ENCODE data around the gene IFT88. TPM values are rescaled to one million over a fixed set of nuclear protein-coding genes. Genes with fewer than 3 reads are reported as not detected.

The IFT88 gene
- polyA plus RNA-seq, 3 donors: 2.9 to 4.5 (median 4.1) TPM

DNA sequence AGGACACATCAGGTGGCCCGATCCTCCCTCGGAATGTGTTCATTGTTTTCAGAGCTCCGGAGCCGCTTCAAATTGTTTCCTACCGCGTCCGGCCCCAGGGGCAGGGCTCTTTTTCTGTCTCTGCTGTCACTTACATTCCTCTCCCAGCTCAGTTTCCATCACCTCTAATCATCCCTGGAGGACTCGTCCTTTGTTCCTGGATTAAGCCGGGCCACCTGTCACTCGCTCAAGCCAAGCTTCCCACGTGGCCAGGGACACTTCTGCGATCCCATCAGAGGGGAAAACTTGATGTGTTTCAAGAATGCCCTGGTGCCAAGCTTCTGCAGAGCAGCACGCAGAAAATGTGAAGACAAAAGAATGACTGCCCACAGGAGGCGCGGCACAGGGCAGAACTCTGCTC is 150.0 kb downstream of the IFT88 start:
- TF ChIP-seq, protein P1, sequence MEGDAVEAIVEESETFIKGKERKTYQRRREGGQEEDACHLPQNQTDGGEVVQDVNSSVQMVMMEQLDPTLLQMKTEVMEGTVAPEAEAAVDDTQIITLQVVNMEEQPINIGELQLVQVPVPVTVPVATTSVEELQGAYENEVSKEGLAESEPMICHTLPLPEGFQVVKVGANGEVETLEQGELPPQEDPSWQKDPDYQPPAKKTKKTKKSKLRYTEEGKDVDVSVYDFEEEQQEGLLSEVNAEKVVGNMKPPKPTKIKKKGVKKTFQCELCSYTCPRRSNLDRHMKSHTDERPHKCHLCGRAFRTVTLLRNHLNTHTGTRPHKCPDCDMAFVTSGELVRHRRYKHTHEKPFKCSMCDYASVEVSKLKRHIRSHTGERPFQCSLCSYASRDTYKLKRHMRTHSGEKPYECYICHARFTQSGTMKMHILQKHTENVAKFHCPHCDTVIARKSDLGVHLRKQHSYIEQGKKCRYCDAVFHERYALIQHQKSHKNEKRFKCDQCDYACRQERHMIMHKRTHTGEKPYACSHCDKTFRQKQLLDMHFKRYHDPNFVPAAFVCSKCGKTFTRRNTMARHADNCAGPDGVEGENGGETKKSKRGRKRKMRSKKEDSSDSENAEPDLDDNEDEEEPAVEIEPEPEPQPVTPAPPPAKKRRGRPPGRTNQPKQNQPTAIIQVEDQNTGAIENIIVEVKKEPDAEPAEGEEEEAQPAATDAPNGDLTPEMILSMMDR (IDR thresholded peaks at IDR 0.05): no peak
- Histone ChIP-seq H4K20me1 (ENCODE audit: insufficient read depth, low read length) (no peaks in the 10 kb centered on the region), H2AFZ (ENCODE audit: insufficient read depth, low read depth, low read length, poor library complexity, severe bottlenecking) (no peak overlapping the region), H3K27me3 (ENCODE audit: control insufficient read depth in 2 of 2, insufficient read depth in 2 of 2, low read length in 2 of 2) (peaks cover 0 to 18% of the 10 kb centered on the region in 2 donors), H3K36me3 (replicated peaks in 1 of 2; ENCODE audit: control insufficient read depth in 1 of 2, insufficient read depth in 2 of 2, low read length in 2 of 2) (no peaks in the 10 kb centered on the region), H3K4me1 (ENCODE audit: control insufficient read depth in 1 of 2, insufficient read depth in 2 of 2, low read length in 2 of 2) (peaks cover 5 to 8% of the 10 kb centered on the region in 2 donors), H3K9ac (ENCODE audit: insufficient read depth, low read length, poor library complexity, severe bottlenecking) (no peak overlapping the region), H3K79me2 (ENCODE audit: insufficient read depth, low read length) (no peaks in the 10 kb centered on the region), H3K9me3 (replicated peaks in 1 of 2; ENCODE audit: control insufficient read depth in 1 of 2, insufficient read depth in 1 of 2, low read length in 2 of 2) (no peaks in the 10 kb centered on the region), H3K4me3 (replicated peaks in 1 of 3; ENCODE audit: low read depth in 2 of 3, low read length in 3 of 3) (no peak overlapping the region), H3K27ac (ENCODE audit: low read depth in 1 of 2, low read length in 2 of 2) (no peak overlapping the region), H3K4me2 (replicated peaks; ENCODE audit: extremely low read depth, low read length, poor library complexity, severe bottlenecking) (no peak overlapping the region)
- DNase-seq: no peak
- Mint-ChIP-seq H3K9me3 (no peaks in the 10 kb centered on the region), H3K27ac (no peak overlapping the region), H3K4me1 (peaks cover 13% of the 10 kb centered on the region), H3K27me3 (ENCODE audit: low read depth in 3 of 3) (peaks cover 14 to 20% (median 18%) of the 10 kb centered on the region in 3 donors), H3K36me3 (no peaks in the 10 kb centered on the region), H3K4me3 (no peak overlapping the region)
- WGBS (ENCODE audit: insufficient coverage): over 99% methylated on average over 12 of the region's 15 CpGs
- intact Hi-C loops (cut with micrococcal nuclease): loop anchor here in 1 of 2 donors (10.0 kb wide), 1 partner anchor 208 kb away; no protein-coding TSS in a partner anchor

DNA sequence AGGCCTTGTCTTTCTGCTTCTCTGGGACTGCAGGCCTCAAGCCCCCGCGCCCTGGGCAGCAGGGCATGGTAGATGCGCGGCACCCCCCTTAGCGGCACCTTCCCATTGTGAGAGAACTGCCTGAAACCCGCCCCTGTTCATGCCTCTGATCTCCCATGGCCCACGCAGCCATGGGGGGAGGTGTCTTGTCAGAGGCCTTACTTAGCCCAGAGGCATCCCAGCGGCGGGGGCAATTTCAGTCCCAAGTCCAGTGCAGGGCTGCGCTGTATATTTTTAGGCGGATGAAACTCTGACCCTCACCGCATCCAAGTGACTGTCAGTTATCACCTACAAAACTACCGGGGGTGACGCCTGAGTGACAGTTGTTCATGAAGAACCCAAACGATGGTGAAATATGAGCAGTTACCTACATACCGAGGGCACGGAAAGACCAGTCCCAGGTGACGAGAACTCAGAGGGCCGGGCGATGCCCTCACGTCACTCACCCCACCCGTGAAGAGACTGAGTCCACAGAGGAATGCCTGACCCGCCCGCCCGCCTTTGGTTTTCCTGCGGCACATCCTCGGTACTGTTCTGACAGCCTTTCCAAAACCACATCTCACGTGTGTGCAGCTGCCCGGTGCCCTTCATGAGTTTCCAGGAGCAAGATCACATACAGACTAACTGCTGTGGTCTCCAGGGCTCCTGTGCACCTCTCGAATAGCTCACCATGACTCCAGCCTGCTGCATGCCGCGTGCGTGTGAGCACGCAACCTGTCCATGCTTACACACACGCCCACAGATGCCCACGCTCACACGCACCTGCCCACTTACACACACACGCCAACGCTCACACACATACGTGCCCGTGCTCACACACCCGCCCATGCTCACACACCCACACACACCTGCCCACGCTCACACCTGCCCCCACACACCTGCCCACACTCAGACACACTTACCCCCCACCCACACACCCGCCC is 150.9 kb downstream of the IFT88 start:
- H3K4me3 ChIP-seq (replicated peaks in 1 of 3; ENCODE audit: low read depth in 2 of 3, low read length in 3 of 3): no peak overlapping the region
- 96% methylated on average over 35 of the region's 44 CpGs for WGBS (ENCODE audit: insufficient coverage)
- Mint-ChIP-seq H3K27ac (no peak overlapping the region), H3K4me1 (peaks cover 12% of the 10 kb centered on the region), H3K4me3 (no peak overlapping the region), H3K36me3 (no peaks in the 10 kb centered on the region), H3K9me3 (no peaks in the 10 kb centered on the region), H3K27me3 (ENCODE audit: low read depth in 3 of 3) (peaks cover 14 to 25% (median 22%) of the 10 kb centered on the region in 3 donors)
- H3K27me3 ChIP-seq (ENCODE audit: control insufficient read depth in 2 of 2, insufficient read depth in 2 of 2, low read length in 2 of 2): peaks cover 4 to 27% of the 10 kb centered on the region in 2 donors
- no peak for DNase-seq
- H3K9ac ChIP-seq (ENCODE audit: insufficient read depth, low read length, poor library complexity, severe bottlenecking): no peak overlapping the region
- H4K20me1 ChIP-seq (ENCODE audit: insufficient read depth, low read length): no peaks in the 10 kb centered on the region
- H2AFZ ChIP-seq (ENCODE audit: insufficient read depth, low read depth, low read length, poor library complexity, severe bottlenecking): no peak overlapping the region
- no peaks in the 10 kb centered on the region for H3K36me3 ChIP-seq (replicated peaks in 1 of 2; ENCODE audit: control insufficient read depth in 1 of 2, insufficient read depth in 2 of 2, low read length in 2 of 2)
- H3K79me2 ChIP-seq (ENCODE audit: insufficient read depth, low read length): no peaks in the 10 kb centered on the region
- H3K9me3 ChIP-seq (replicated peaks in 1 of 2; ENCODE audit: control insufficient read depth in 1 of 2, insufficient read depth in 1 of 2, low read length in 2 of 2): no peaks in the 10 kb centered on the region
- H3K4me1 ChIP-seq (ENCODE audit: control insufficient read depth in 1 of 2, insufficient read depth in 2 of 2, low read length in 2 of 2): peaks cover 6 to 10% of the 10 kb centered on the region in 2 donors
- TF ChIP-seq, protein P1 (IDR thresholded peaks at IDR 0.05): no peak
- no peak overlapping the region for H3K4me2 ChIP-seq (replicated peaks; ENCODE audit: extremely low read depth, low read length, poor library complexity, severe bottlenecking)
- intact Hi-C loops (cut with micrococcal nuclease): loop anchor here in 1 of 2 donors (10.0 kb wide), 1 partner anchor 207 kb away; no protein-coding TSS in a partner anchor
- no peak overlapping the region for H3K27ac ChIP-seq (ENCODE audit: low read depth in 1 of 2, low read length in 2 of 2)
